ENCODE data around the gene GALNT18. TPM values are rescaled to one million over a fixed set of nuclear protein-coding genes. Genes with fewer than 3 reads are reported as not detected.
A peak's percentile ranks its signal among the peaks of the same experiment; 100 is the strongest.
"Not testable (repeated sequence)": the region's sequence is repeated elsewhere in the genome, so short reads cannot be mapped to it uniquely, and the experiment has no call there.

Gene GALNT18
- total RNA-seq, 1 donor from 2014 or later: 20.0 TPM

GRCh38 chr11:11463405-11463804 is 158.4 kb downstream of the GALNT18 start:
- no peak for DNase-seq (ENCODE audit: low spot score)

GRCh38 chr11:11461473-11461872 is 160.3 kb downstream of the GALNT18 start:
- no peak for DNase-seq (ENCODE audit: low spot score)

GRCh38 chr11:11459578-11459977 is 162.2 kb downstream of the GALNT18 start:
- no peak for DNase-seq (ENCODE audit: low spot score)

GRCh38 chr11:11458485-11458884 is 163.3 kb downstream of the GALNT18 start:
- no peak for DNase-seq (ENCODE audit: low spot score)

- no peak for DNase-seq (ENCODE audit: low spot score)
These were observed 163.8 kb downstream of the GALNT18 start for GRCh38 chr11:11458001-11458400.

- DNase-seq (ENCODE audit: low spot score): no peak
These were observed 164.9 kb downstream of the GALNT18 start for GRCh38 chr11:11456866-11457265.

- no peak for DNase-seq (ENCODE audit: low spot score)
These were observed 167.1 kb downstream of the GALNT18 start for GRCh38 chr11:11454671-11455223.

- DNase-seq (ENCODE audit: low spot score): peak; percentile 85
These were observed 170.3 kb downstream of the GALNT18 start for GRCh38 chr11:11451501-11452005.

GRCh38 chr11:11450744-11451362 is 171.0 kb downstream of the GALNT18 start:
- no peak for DNase-seq (ENCODE audit: low spot score)

- peak; percentile 48 for DNase-seq (ENCODE audit: low spot score)
These were observed 172.5 kb downstream of the GALNT18 start for GRCh38 chr11:11449327-11449726.

- DNase-seq (ENCODE audit: low spot score): no peak
These were observed 173.2 kb downstream of the GALNT18 start for GRCh38 chr11:11448626-11449025.

- not testable (repeated sequence) for DNase-seq (ENCODE audit: low spot score)
These were observed 174.2 kb downstream of the GALNT18 start for GRCh38 chr11:11447601-11448000.

GRCh38 chr11:11446967-11447366 is 174.8 kb downstream of the GALNT18 start:
- no peak for DNase-seq (ENCODE audit: low spot score)

- no peak for DNase-seq (ENCODE audit: low spot score)
These were observed 175.2 kb downstream of the GALNT18 start for GRCh38 chr11:11446564-11446963.

- DNase-seq (ENCODE audit: low spot score): no peak
These were observed 176.2 kb downstream of the GALNT18 start for GRCh38 chr11:11445441-11446185.

GRCh38 chr11:11444804-11445131 is 177.0 kb downstream of the GALNT18 start:
- DNase-seq (ENCODE audit: low spot score): no peak

GRCh38 chr11:11444027-11444803 is 177.6 kb downstream of the GALNT18 start:
- DNase-seq (ENCODE audit: low spot score): no peak

- DNase-seq (ENCODE audit: low spot score): no peak
These were observed 179.0 kb downstream of the GALNT18 start for GRCh38 chr11:11442791-11443190.

- DNase-seq (ENCODE audit: low spot score): no peak
These were observed 180.3 kb downstream of the GALNT18 start for GRCh38 chr11:11441516-11441915.

- DNase-seq (ENCODE audit: low spot score): no peak
These were observed 180.7 kb downstream of the GALNT18 start for GRCh38 chr11:11441091-11441490.

GRCh38 chr11:11440144-11440543 is 181.7 kb downstream of the GALNT18 start:
- DNase-seq (ENCODE audit: low spot score): no peak

GRCh38 chr11:11439591-11439990 is 182.2 kb downstream of the GALNT18 start:
- DNase-seq (ENCODE audit: low spot score): no peak
